A549 (cell line): ENCODE results near the gene FOLR3. TPM values are rescaled to one million over a fixed set of nuclear protein-coding genes. Genes with fewer than 3 reads are reported as not detected.
"Not testable (repeated sequence)": the region's sequence is repeated elsewhere in the genome, so short reads cannot be mapped to it uniquely, and the experiment has no call there.

Experiments used
- ATAC-seq, 2 experiments: fragments of 200-7000 bp in 1 of 2; fragments of >200 bp in 1 of 2; cut with Nextera tagmentation in 1 of 2; cut with Tn5 transposase in 1 of 2; 3 replicates each; pipeline versions ENCODE4 v1.8.0 to v1.9.1; 2018 to 2020; ENCODE audit warnings: mild to moderate bottlenecking in 1 of 2, moderate library complexity in 1 of 2
- CTCF ChIA-PET: fragments of 300-600 bp; sonication (Branson Sonifier 250); formaldehyde crosslinking; extraction: SDS; loops from one replicate; lab custom pipeline; 2021; ENCODE audit warnings: antibody characterized with exemption, inconsistent platforms; lab: Yijun Ruan, JAX
- POLR2A ChIA-PET: fragments of 350-600 bp; formaldehyde crosslinking; extraction: SDS; loops from one replicate; lab custom pipeline; 2021; ENCODE audit warnings: antibody characterized with exemption, inconsistent platforms; lab: Yijun Ruan, JAX
- DNase-seq, 2 experiments: peaks; one replicate each; pipeline versions ENCODE4 v3.0.0 to v3.0.0-alpha.2; 2011 to 2016; ENCODE audit warnings: low read depth in 1 of 2, low spot score in 1 of 2
- FAIRE-seq: peaks from 2 replicates; lab custom pipeline; 2011; peaks lifted over from hg19 to GRCh38; lab: Jason Lieb, UNC
- H3K27ac ChIP-seq, 2 experiments: fragments of >200 bp; sonication (Bioruptor Twin); formaldehyde crosslinking; 3 replicates each; pipeline ENCODE4 v1.5.1; 2016 to 2017
- H3K4me1 ChIP-seq: fragments of >200 bp; sonication (Bioruptor Twin); formaldehyde crosslinking; 3 replicates; pipeline ENCODE4 v1.6.1; 2016
- H3K4me2 ChIP-seq: fragments of >200 bp; sonication (Bioruptor Twin); formaldehyde crosslinking; 3 replicates; pipeline ENCODE4 v1.6.1; 2016
- H3K4me3 ChIP-seq: fragments of >200 bp; sonication (Bioruptor Twin); formaldehyde crosslinking; 3 replicates; pipeline ENCODE4 v1.5.1; 2016
- H3K9me3 ChIP-seq: fragments of >200 bp; sonication (Bioruptor Twin); formaldehyde crosslinking; 3 replicates; pipeline ENCODE4 v1.6.1; 2016
- ATOH8 ChIP-seq: fragments of 250-450 bp; sonication (Bioruptor Pico); IDR thresholded peaks from 2 replicates; pipeline ENCODE4 v1.5.0; 2020; ENCODE audit warnings: low read depth, mild to moderate bottlenecking, moderate library complexity
- BCL3 ChIP-seq: fragments of >200 bp; sonication (Bioruptor Twin); formaldehyde crosslinking; IDR thresholded peaks from 3 replicates; pipeline ENCODE4 v1.6.1; 2016
- CBX2 ChIP-seq: fragments of 200-600 bp; sonication (generic); IDR thresholded peaks from 2 replicates; pipeline ENCODE4 v1.6.1; 2016; ENCODE audit warnings: low read depth, mild to moderate bottlenecking, borderline replicate concordance
- CBX8 ChIP-seq: fragments of 200-600 bp; sonication (generic); IDR thresholded peaks from 2 replicates; pipeline ENCODE4 v1.6.1; 2016
- CHD2 ChIP-seq: fragments of 150-350 bp; IDR thresholded peaks from 2 replicates; pipeline ENCODE4 v1.6.1; 2014; ENCODE audit warnings: low read length; ENCODE audit not compliant: partially characterized antibody
- CTCF ChIP-seq: fragments of >200 bp; sonication (Bioruptor Twin); formaldehyde crosslinking; IDR thresholded peaks from 3 replicates; pipeline ENCODE4 v1.5.1; 2016
- E2F6 ChIP-seq: IDR thresholded peaks from 2 replicates; pipeline ENCODE4 v1.6.1; 2012; ENCODE audit warnings: low read depth, borderline replicate concordance
- HDAC2 ChIP-seq: fragments of 200-600 bp; sonication (generic); IDR thresholded peaks from 2 replicates; pipeline ENCODE4 v1.6.1; 2016
- HES2 ChIP-seq: fragments of >200 bp; sonication (Bioruptor Twin); formaldehyde crosslinking; IDR thresholded peaks from 2 replicates; pipeline ENCODE4 v1.6.1; 2016
- HOXB5 ChIP-seq: fragments of 250-450 bp; sonication (Bioruptor Pico); IDR thresholded peaks from 2 replicates; pipeline ENCODE4 v1.5.0; 2020; ENCODE audit warnings: mild to moderate bottlenecking, moderate library complexity
- JUN ChIP-seq, 2 experiments: fragments of >200 bp; sonication (Bioruptor Twin); formaldehyde crosslinking; IDR thresholded peaks; 2 replicates in 1 of 2; 3 replicates in 1 of 2; pipeline ENCODE4 v1.6.1; 2016 to 2017
- KDM1A ChIP-seq: fragments of 200-600 bp; sonication (generic); IDR thresholded peaks from 2 replicates; pipeline ENCODE4 v1.6.1; 2016; ENCODE audit warnings: low read depth, mild to moderate bottlenecking
- MAFK ChIP-seq: fragments of 450-650 bp; IDR thresholded peaks from 2 replicates; pipeline ENCODE4 v1.6.1; 2014; ENCODE audit not compliant: partially characterized antibody
- MAX ChIP-seq: IDR thresholded peaks from 2 replicates; pipeline ENCODE4 v1.6.1; 2012
- MAZ ChIP-seq: fragments of 150-350 bp; IDR thresholded peaks from 2 replicates; pipeline ENCODE4 v1.6.1; 2014; ENCODE audit warnings: antibody characterized with exemption, low read depth, low read length, borderline replicate concordance
- MYC ChIP-seq: IDR thresholded peaks from 2 replicates; pipeline ENCODE4 v1.6.1; 2012; ENCODE audit warnings: mild to moderate bottlenecking, inconsistent platforms, low read length, improper control_type of control experiment, borderline replicate concordance
- NPAS2 ChIP-seq: fragments of 250-450 bp; sonication (Bioruptor Pico); IDR thresholded peaks from 2 replicates; pipeline ENCODE4 v1.8.0; 2022; ENCODE audit warnings: mild to moderate bottlenecking, moderate library complexity, borderline replicate concordance
- POLR2A ChIP-seq: IDR thresholded peaks from 2 replicates; pipeline ENCODE4 v1.6.1; 2012; ENCODE audit warnings: mild to moderate bottlenecking, low read length
- POLR2AphosphoS2 ChIP-seq: conservative IDR thresholded peaks from 2 replicates; pipeline ENCODE4 v1.6.1; 2012; ENCODE audit warnings: low read length, improper control_type of control experiment, inconsistent platforms
- RAD21 ChIP-seq, 2 experiments: fragments of >200 bp in 1 of 2; sonication (Bioruptor Twin) in 1 of 2; formaldehyde crosslinking in 1 of 2; IDR thresholded peaks in 1 of 2; conservative IDR thresholded peaks in 1 of 2; 2 replicates in 1 of 2; 3 replicates in 1 of 2; pipeline ENCODE4 v1.6.1; 2012 to 2018; ENCODE audit warnings: inconsistent platforms in 1 of 2
- RCOR1 ChIP-seq: fragments of 150-350 bp; IDR thresholded peaks from 2 replicates; pipeline ENCODE4 v1.6.1; 2014; ENCODE audit warnings: antibody characterized with exemption, low read length, low read depth
- RNF2 ChIP-seq: fragments of 200-600 bp; sonication (generic); IDR thresholded peaks from 2 replicates; pipeline ENCODE4 v1.6.1; 2016; ENCODE audit warnings: low read depth, mild to moderate bottlenecking, antibody characterized with exemption, moderate library complexity, borderline replicate concordance
- SMC3 ChIP-seq: fragments of >200 bp; sonication (Bioruptor Twin); formaldehyde crosslinking; IDR thresholded peaks from 3 replicates; pipeline ENCODE4 v1.6.1; 2018; ENCODE audit warnings: inconsistent platforms
- TFCP2L1 ChIP-seq: fragments of 250-450 bp; sonication (Bioruptor Pico); IDR thresholded peaks from 2 replicates; pipeline ENCODE4 v1.5.0; 2021; ENCODE audit warnings: mild to moderate bottlenecking
- TP53 ChIP-seq: fragments of 250-450 bp; sonication (Bioruptor Pico); IDR thresholded peaks from 2 replicates; pipeline ENCODE4 v1.5.0; 2021; ENCODE audit warnings: mild to moderate bottlenecking, moderate library complexity
- WGBS: methylation state at CpG from one replicate; pipeline ENCODE4 v1.1.6; 2017; ENCODE audit errors: missing lambda C conversion rate; 5-methylcytosine and 5-hydroxymethylcytosine counted together
- polyA plus RNA-seq, 4 experiments: library from polyadenylated mRNA; depleted of rRNA in 3 of 4; stranded (reverse); fragments of >200 nt; fragmentation: RNase III in 1 of 4; extraction: RNeasy Plus Mini Kit Qiagen cat#74134 plus additional on column Dnase treatment in 1 of 4; gene quantifications; 2 replicates in 3 of 4; 3 replicates in 1 of 4; pipeline ENCODE4 v1.2.3, GENCODE V29; 2011 to 2017

FOLR3 gene
- polyA plus RNA-seq, 2 of the 4 experiments (the other 2 are of a cell fraction) = not detected

DNA sequence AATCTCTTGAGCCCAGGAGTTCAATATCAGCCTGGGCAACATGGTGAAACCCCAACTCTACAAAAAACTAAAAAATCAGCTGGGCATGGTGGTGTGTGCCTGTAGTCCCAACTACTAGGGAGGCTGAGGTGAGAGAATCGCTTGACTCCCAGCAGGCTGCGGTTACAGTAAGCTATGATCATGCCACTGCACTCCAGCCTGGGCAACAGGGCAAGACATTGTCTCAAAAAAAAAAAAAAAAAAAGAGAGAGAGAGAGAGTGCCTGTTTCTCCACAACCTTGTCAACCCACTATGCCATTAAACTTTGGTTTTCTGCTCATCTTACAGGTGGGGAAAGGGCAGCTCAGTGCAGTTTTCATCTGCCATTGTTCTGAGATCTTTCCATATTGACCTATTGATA, 5.1 kb downstream of the FOLR3 start:
- FAIRE-seq (no peak), ATAC-seq (no peak), DNase-seq (no peak)
- Histone ChIP-seq H3K4me2 (no peak overlapping the region), H3K4me3 (no peak overlapping the region), H3K4me1 (peaks cover 17% of the 10 kb centered on the region; the same call in 2 of the 3 replicates), H3K9me3 (no peaks in the 10 kb centered on the region), H3K27ac (peak overlapping the region in 1 of 2 experiments; percentile 45; a peak in 1 of 6 replicates)
- 55% methylated on average over 2 of the region's 2 CpGs for WGBS
- POLR2A ChIA-PET = interaction anchor here (0.6 kb wide), 1 partner anchor 40 kb away, joined by 3 read pairs; no protein-coding TSS in a partner anchor
- TF ChIP-seq MAFK (no peak), CHD2 (no peak), TFCP2L1 (CRISPR knock-in tag) (no peak), BCL3 (no peak), TP53 (no peak), E2F6 (no peak), CBX8 (no peak), MAX (no peak), MAZ (no peak), SMC3 (no peak), KDM1A (no peak), ATOH8 (CRISPR knock-in tag) (no peak), POLR2AphosphoS2 (no peak), RNF2 (no peak), HOXB5 (CRISPR knock-in tag) (no peak), NPAS2 (CRISPR knock-in tag) (no peak), RAD21 (conservative IDR thresholded peaks at IDR 0.05 in 1 of 2, IDR thresholded peaks at IDR 0.05 in 1 of 2) (no peak)
- CTCF ChIA-PET = interaction anchor here (0.6 to 2.3 kb wide), 3 partner anchors 52 to 163 kb away, joined by 3 to 7 read pairs (median 4); no protein-coding TSS in a partner anchor

DNA sequence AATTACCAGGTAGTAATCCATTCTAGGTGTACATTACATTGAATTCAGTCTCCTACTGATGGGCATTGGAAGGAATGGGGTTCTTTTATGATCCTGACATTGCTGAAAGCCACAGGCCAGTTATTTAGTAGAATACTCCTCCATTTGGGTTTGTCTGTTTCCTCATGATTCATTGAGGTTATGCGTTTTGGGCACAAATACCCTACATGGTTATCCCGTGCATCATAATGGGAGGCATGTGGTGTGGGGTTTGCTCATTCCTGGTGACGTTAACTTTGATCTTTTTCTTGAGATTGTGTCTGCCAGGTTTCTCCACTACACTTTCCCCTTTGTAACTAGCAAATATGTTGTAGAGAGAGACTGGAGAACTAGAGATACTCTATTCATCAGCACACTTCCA, 5.5 kb downstream of the FOLR3 start:
- Histone ChIP-seq H3K4me1 (peaks cover 17% of the 10 kb centered on the region; the same call in 2 of the 3 replicates), H3K9me3 (no peaks in the 10 kb centered on the region), H3K4me2 (no peak overlapping the region), H3K4me3 (no peak overlapping the region), H3K27ac (peak overlapping the region in 1 of 2 experiments; percentile 50; a peak in 2 of 6 replicates)
- TF ChIP-seq HES2 (no peak), CTCF (no peak), CBX2 (no peak), JUN (IDR thresholded peaks at IDR 0.05) (no peak), BCL3 (no peak), POLR2AphosphoS2 (no peak), HDAC2 (no peak), POLR2A (no peak), CBX8 (no peak), RCOR1 (no peak), MYC (no peak)
- POLR2A ChIA-PET = no interaction called here
- 39% methylated on average over 3 of the region's 3 CpGs for WGBS
- FAIRE-seq (no peak), ATAC-seq (peak in 1 of 2 experiments; percentile 45; a peak in 3 of 6 replicates), DNase-seq (peak; percentile 10 to 31)
- CTCF ChIA-PET = interaction anchor here (0.6 to 2.3 kb wide), 5 partner anchors 15 to 164 kb away, joined by 3 to 7 read pairs (median 4); no protein-coding TSS in a partner anchor

GRCh38 chr11:72142086-72142485, 6.6 kb downstream of the FOLR3 start:
- H3K4me3 ChIP-seq, ATAC-seq, H3K9me3 ChIP-seq, FAIRE-seq, DNase-seq, POLR2A ChIA-PET, H3K4me2 ChIP-seq: not testable (repeated sequence)
- 31% methylated on average over 1 of the region's 1 CpG for WGBS
- CTCF ChIA-PET = interaction anchor here (2.3 kb wide), 1 partner anchor 117 kb away, joined by 7 read pairs; no protein-coding TSS in a partner anchor
- peaks cover 17% of the 10 kb centered on the region; the same call in 2 of the 3 replicates for H3K4me1 ChIP-seq
- H3K27ac ChIP-seq = peak overlapping the region in 1 of 2 experiments; percentile 50; a peak in 1 of 6 replicates

DNA sequence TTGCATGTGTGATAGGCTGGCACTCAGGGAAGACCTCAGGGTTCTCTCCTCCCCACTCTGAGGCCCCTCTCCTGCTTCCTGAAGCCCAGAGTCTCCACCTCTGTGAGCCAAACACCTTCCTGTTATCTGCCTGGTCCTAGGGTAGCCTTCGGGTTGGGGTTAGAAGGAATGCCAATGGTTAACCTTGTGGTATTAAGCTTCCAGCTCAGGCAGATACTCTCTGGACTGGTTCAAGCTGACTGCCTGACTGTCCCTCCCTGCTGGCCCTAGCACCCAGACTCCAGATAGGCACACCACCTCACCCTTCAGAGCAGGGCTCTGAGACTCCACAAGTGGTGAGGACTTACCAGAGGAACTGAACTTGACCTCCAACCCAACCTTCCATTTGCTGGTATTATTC, 7.0 kb downstream of the FOLR3 start:
- ATAC-seq = peak in 1 of 2 experiments; percentile 20; a peak in 1 of 6 replicates
- H3K4me2 ChIP-seq, DNase-seq, H3K4me3 ChIP-seq, POLR2A ChIA-PET, H3K27ac ChIP-seq, H3K9me3 ChIP-seq, FAIRE-seq: not testable (repeated sequence)
- WGBS = 80% methylated on average over 1 of the region's 1 CpG
- H3K4me1 ChIP-seq = peaks cover 17% of the 10 kb centered on the region; the same call in 2 of the 3 replicates
- CTCF ChIA-PET = interaction anchor here (2.4 to 5.7 kb wide), 5 partner anchors 30 to 124 kb away, joined by 10 to 48 read pairs (median 26); partner anchors contain the start of gene ANAPC15
